ENCODE data around the gene KIAA1210. TPM values are rescaled to one million over a fixed set of nuclear protein-coding genes. Genes with fewer than 3 reads are reported as not detected.
"Not testable (repeated sequence)": the region's sequence is repeated elsewhere in the genome, so short reads cannot be mapped to it uniquely, and the experiment has no call there.

Gene KIAA1210
- total RNA-seq, 1 donor = not detected

DNA sequence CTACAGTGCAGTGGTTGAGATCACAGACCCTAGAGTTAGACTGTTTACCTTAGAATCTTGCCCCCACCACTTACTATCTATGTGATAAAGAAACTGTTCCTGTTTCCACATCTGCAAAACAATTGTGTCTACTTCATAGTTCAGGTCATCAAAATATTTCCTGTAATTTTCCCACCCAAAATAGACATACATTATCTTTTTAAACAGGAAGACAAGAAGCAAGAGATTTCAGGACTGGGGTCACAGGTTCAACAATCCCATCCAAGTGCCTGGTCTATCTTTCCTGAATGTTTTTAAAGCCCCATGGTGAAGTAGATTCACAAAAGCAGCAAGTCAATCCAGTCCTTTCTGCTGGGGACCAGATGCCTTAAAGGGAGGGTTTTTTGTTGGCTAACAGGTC lies 96.6 kb downstream of the KIAA1210 start:
- no peak overlapping the region for H3K4me3 ChIP-seq (ENCODE audit: low read depth, low read length)
- TF ChIP-seq, protein P1, sequence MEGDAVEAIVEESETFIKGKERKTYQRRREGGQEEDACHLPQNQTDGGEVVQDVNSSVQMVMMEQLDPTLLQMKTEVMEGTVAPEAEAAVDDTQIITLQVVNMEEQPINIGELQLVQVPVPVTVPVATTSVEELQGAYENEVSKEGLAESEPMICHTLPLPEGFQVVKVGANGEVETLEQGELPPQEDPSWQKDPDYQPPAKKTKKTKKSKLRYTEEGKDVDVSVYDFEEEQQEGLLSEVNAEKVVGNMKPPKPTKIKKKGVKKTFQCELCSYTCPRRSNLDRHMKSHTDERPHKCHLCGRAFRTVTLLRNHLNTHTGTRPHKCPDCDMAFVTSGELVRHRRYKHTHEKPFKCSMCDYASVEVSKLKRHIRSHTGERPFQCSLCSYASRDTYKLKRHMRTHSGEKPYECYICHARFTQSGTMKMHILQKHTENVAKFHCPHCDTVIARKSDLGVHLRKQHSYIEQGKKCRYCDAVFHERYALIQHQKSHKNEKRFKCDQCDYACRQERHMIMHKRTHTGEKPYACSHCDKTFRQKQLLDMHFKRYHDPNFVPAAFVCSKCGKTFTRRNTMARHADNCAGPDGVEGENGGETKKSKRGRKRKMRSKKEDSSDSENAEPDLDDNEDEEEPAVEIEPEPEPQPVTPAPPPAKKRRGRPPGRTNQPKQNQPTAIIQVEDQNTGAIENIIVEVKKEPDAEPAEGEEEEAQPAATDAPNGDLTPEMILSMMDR (IDR thresholded peaks at IDR 0.05; ENCODE audit: insufficient read depth, low read depth, low read length) = no peak
- no peak for DNase-seq (ENCODE audit: low read depth)

DNA sequence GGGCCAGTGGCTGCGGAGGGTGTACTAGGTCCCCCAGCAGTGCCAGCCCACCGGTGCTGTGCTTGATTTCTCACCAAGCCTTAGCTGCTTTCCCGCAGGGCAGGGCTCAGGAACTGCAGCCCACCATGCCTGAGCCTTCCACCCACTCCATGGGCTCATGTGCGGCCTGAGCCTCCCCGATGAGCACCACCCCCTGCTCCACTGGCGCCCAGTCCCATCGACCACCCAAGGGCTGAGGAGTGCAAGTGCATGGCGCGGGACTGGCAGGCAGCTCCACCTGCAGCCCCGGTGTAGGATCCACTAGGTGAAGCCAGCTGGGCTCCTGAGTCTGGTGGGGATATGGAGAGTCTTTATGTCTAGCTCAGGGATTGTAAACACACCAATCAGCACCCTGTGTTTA lies 98.0 kb downstream of the KIAA1210 start:
- DNase-seq (ENCODE audit: low read depth); H3K4me3 ChIP-seq (ENCODE audit: low read depth, low read length): not testable (repeated sequence)

DNA sequence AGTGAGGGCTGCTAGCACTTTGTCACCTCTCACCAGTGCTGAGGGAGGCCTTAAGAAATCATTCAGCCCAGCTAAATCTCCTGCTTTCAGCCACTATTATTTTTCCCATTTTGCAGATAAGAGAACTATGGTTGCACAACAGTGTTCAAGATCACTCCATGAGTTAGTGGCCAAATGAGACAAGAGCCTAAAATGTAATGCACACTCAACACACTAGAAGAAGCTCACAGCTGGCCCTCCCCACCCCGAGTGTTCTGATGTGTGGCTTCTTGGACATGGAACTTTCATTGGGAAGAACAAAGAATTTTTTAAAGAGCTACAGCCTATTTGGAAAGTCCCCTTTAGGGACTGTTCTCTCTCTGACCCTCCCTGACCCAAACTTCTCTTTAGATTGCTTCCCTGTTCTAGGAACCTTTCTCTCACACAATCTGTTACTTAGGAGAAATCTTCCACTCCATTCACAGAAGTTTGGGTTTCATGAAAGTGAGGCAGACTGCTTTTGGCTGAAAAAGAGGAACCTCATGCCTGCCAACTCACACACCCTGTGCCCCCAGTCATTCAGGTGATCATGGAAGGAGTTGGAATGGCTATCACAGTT lies 98.8 kb downstream of the KIAA1210 start:
- TF ChIP-seq, protein P1 (IDR thresholded peaks at IDR 0.05; ENCODE audit: insufficient read depth, low read depth, low read length) = no peak
- no peak for DNase-seq (ENCODE audit: low read depth)
- H3K4me3 ChIP-seq (ENCODE audit: low read depth, low read length) = no peak overlapping the region

Other genes starting within 250 kb of the KIAA1210 start
- gene LONRF3, start 153.2 kb downstream of the KIAA1210 start, total RNA-seq = 0.43 TPM in 1 of 2 replicates, not detected in the other
- gene CT47C1, start 54.8 kb downstream of the KIAA1210 start, total RNA-seq = not detected in 2 replicates
- gene PGRMC1, start 108.5 kb upstream of the KIAA1210 start, total RNA-seq = 202 and 244 TPM in 2 replicates

Data from fibroblast of villous mesenchyme (primary cell).